SH-SY5Y (cell line): Measurements from ENCODE around the gene HMCN1.

ENCODE experiments used
- GATA2 ChIP-seq: IDR thresholded peaks from 2 replicates; pipeline ENCODE4 v1.6.1; 2011; ENCODE audit warnings: mild to moderate bottlenecking, low read depth, low read length
- GATA3 ChIP-seq: IDR thresholded peaks from 2 replicates; pipeline ENCODE4 v1.6.1; 2011; ENCODE audit warnings: low read depth, mild to moderate bottlenecking, low read length, moderate library complexity

The HMCN1 gene

DNA sequence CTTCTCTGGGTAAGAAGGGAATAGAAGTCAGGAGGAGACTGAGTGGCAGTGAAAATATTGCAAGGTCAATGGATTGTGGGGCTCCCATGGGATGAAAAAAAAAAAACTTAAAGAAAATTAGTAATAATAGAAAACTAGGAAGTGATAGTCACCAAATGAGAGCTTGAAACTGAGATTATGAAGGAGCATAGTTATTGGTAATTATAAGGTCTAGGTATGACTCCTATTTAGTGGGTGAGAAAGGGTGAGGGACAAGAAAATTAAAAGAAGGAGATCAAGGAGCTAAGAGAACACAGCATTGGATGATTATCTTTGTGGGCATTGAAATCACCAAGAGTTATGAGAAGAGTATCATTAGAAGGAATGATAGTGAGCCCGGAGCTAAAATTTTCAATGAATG, 339.5 kb downstream of the HMCN1 start:
- TF ChIP-seq GATA3 (no peak), GATA2 (no peak)

DNA sequence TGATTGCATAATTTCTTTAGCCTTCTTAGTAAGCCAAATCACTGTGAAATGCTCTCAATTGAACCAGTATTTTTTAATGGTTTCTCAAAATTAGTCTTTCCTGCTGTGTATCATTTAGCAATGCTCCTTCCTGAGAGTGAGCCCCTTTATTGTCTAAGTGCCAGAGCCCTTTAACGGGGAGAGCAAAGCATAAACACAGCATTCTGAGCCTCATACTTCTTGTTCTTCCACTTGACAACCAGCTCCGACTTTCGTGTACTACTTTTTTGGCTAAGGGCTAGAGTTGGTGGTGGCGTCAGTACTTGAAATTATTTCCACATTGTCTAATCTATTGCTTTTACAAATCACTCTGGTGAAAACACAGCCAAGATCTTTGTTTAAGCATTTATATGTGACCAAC, 341.8 kb downstream of the HMCN1 start:
- TF ChIP-seq GATA2, result no peak
- TF ChIP-seq GATA3, result no peak

DNA sequence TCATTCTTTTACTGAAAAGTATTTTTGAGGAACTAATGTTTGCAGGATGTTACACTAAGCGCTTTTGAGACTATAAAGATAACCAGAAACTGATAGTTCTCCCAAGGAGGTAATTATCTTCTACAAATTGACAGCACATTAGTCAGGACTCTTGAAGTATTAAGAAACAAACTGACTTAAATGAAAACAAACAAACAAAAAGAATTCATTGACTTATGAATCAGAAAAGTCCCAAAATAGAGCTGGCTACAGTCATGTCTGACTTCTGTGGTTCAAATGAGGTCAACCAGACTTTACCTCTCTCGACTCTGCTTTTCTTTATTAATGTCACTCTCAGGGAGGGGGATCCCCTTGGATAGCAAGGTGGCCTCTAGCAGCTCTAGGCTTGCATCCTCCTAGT, 344.1 kb downstream of the HMCN1 start:
- TF ChIP-seq GATA3 (no peak), GATA2 (no peak)

DNA sequence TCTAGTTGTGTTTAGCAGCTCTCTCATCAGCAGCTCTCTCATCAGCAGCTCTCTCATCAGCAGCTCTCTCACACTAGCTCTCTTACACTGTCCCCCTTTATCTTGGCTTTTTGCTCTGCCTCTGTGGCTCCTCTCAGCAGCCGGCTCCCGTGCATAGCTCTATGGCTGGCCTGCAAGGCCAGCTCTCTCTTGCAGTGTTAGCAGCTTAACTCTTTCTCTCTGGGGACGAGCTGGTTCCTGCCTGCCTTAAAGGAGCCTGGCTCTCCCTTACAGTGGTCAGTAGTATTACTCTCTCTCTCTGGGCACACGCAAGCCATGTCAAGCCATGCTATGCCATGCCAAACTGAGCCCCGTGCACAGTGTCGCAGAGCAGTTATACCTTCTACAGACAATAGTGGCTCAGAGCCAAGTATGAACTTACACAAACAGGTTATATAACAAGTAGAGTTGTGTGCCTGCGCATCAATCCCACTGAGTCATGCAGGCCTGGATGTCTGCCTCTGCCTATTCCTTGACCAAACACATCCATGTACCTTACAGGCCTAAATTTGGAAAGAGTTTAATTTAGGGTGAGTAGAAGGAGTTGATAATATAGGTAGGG, 345.0 kb downstream of the HMCN1 start:
- TF ChIP-seq GATA2 (no peak), GATA3 (no peak)

DNA sequence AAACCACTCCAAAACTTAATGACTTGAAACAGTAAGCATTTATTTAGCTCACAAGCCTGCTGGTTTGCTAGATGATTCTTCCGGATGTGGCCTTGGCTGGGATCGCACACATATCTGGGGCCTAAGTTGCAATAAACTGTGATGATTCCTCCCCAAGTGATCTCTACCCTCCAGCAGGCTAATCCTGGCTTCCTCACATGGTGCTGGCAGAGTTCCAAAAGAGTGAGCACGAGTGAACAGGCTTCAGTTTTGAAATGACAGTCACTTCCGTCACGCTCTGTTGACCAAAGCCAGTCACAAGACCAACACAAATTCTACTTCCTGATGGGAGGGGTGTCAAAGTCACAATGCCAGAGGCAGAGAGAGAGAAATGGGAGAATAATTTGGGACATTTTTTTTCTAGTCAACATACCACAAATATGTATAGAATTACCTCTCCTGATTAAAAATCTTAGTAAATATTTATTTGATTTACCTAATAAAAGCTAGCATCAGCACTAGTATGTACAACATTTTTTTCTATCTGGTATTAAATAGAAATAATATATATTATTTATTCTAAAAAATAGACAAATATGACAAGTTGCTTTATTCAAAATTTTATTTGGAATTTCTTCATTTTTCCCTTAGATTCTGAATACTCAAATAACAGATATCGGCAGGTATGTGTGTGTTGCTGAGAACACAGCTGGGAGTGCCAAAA, 348.2 kb downstream of the HMCN1 start:
- TF ChIP-seq GATA2, result no peak

DNA sequence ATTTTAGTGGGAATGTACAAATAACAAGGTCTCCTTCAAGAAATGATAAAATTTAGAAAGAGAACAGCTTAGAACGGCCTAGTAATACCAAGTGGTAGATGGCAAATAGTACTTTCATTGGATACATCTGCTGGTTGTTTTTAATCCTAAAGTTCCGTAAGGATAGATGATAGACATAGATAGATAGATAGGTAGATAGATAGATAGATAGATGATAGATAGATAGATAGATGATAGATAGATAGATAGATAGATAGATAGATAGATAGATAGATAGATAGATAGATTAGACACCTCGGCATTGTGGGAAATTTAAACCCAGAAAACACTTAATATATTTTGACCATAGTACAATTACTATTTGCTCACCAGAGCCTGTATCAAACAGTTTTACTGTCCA, 352.4 kb downstream of the HMCN1 start:
- TF ChIP-seq GATA3 (no peak), GATA2 (no peak)

DNA sequence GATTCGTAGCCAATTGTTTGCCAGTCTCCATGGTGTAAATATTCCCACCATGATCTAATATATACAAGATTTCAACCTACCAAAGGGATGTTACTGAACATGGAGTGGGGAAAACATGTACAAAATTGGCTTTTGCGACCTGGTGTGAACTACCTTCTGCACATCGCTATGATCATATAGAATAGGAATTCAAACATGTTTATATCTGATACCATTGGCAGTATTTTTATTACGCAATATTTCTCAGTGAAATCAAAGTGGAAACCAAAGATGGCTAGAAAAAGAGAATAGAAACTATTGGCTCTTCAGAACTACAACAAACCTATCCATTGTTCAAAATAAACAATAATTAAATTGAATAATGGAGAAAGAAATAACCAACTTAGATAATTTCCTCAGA, 355.7 kb downstream of the HMCN1 start:
- TF ChIP-seq GATA2 (no peak), GATA3 (no peak)

DNA sequence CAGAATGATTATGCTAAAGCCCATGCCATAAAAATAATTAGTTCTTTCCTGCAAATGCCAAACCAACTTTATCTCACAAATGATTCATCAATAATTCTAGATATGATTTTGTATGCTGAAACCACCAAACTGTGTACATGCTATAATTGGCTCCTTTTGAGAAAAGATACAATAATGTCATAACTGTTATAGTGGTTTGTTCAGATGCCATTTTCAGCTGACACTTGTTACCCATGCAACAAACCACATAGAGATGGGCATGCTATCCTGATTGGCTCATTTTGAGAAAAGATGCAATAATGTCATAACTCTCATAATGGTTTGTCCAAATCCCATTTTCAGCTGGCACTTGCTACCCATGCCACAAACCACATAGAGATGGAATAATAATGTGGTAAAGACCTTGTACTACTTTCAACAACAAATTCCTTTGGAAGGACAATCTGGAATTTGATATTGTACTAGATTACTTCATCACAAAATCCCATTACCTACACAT, 357.1 kb downstream of the HMCN1 start:
- TF ChIP-seq GATA2, result no peak
- no peak for TF ChIP-seq GATA3

DNA sequence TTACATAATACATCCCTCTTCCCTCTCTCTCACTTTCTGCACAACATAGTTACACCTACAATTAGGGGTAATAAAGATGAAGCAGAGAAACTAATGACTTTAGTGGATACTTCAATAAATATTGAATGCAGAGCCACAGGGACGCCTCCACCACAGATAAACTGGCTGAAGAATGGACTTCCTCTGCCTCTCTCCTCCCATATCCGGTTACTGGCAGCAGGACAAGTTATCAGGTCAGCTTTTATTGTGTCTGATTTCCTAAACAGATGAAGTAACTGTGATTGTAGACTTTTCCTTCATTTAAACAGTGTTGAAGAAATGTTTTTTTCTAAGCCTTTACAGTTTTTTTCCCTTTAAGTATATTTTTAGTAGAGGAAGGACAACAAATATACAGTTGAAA, 359.2 kb downstream of the HMCN1 start:
- no peak for TF ChIP-seq GATA3
- TF ChIP-seq GATA2, result no peak

DNA sequence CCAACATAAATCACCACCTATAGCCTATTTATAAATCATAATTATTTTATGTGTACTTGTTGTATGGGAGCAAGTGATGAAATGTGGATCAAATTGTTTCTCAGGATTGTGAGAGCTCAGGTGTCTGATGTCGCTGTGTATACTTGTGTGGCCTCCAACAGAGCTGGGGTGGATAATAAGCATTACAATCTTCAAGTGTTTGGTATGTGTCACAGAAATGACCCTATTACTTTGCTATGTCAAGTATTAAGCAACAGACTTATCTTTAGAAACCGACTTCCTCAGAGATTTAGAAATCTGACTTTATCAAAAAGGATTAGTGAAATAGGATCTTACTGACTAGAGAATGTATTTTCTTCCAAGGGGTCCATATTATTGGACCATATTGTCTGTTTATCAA, 360.0 kb downstream of the HMCN1 start:
- TF ChIP-seq GATA2, result no peak
- no peak for TF ChIP-seq GATA3

DNA sequence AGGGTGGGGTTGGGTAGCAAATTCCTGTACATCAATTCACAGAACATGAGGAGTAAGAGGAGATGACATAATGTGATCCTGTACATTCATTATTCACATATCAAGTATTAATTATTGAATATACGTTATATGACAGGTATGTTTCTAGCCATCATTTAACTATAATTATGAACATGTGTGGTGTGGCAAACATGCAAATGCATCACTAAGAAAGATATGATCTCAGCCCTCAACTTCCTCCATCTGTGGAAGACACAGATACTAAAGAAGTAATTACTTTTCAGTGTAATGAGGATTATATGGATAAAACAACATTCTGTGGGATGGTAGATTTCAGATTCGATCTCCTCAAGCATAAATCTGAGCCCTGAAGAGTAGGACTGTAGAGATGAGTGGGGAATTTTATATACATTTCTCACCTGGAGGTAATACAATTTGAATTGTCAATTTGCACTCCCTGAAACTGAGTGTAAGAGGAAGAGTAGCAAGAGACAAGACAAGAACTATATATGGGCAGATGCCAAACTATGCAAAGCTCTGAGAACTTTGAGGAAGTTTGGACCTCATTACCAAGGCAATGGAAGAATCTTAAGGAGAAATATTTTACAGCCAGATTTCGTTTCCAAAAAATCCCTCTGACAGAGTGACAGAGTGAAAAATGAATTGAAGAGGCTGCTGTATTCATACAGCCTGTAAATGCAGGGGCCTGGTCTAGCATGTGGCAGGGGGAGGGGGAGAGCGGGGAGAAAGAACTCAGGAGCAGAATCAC, 365.3 kb downstream of the HMCN1 start:
- TF ChIP-seq GATA3, result no peak
- no peak for TF ChIP-seq GATA2

DNA sequence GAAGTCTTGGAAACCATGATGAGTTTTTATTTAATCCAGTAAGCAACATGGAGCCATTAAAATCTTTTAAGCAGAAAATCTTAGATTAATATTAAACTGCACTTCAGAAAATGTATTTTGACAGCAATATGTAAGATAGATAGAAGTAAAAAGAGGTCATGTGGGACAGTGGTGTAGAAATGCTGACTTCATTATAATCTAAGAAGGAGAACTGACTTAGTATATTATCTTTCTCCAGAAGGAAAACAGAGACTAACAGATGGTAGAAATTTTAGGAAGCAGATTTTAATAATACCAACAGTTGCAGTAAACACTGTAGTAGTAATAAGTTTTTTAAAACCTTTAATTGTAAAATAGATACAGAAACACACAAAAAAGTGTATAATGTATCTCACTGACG, 367.9 kb downstream of the HMCN1 start:
- TF ChIP-seq GATA3, result no peak
- TF ChIP-seq GATA2, result no peak

DNA sequence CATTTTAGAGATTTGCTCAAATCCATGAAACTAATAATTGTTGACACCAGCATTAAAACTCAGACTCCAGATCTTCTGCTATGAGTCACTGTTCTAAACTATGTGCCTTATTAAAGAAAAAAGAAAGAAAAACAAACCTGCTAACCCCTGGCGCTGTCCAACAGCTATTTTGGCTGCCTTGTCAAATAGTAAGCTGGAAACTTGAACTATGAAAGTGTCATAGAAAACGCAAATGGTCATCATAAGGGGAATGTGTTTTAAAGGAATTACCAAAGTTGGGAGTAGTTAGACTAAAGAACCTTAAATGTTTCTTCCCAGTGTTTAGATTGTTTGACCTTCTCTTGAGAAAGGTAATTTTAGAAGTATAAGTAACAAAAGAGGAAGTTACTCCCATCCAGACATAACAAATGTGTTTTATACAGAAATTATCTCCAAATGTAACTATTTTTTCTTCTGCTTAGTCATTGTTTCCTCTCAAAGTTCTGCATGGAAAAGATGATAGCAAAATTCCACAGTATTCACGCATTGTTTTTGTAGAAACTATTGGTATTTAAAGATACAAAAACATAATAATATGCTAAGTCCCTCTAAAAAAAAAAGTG, 368.5 kb downstream of the HMCN1 start:
- TF ChIP-seq GATA2 (no peak), GATA3 (no peak)

DNA sequence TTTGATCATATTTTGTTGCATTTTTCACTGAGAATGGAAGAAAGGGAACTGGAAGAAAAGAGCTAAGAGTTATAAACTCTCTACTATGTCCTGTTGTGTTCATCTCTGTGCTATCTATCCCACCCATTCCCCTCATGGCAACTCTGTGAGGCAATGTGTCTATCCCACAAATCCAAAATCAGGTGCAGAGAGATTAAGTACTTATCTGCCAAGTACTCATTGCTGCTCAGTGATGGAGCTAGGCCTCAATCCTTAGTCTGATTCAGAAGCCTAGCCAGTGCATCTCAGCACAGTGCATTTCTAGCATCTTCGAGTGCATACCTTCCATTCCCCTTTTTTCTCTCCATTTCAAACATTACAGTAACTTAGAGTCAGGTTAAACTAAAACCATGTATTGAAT, 370.3 kb downstream of the HMCN1 start:
- TF ChIP-seq GATA2 (no peak), GATA3 (no peak)

DNA sequence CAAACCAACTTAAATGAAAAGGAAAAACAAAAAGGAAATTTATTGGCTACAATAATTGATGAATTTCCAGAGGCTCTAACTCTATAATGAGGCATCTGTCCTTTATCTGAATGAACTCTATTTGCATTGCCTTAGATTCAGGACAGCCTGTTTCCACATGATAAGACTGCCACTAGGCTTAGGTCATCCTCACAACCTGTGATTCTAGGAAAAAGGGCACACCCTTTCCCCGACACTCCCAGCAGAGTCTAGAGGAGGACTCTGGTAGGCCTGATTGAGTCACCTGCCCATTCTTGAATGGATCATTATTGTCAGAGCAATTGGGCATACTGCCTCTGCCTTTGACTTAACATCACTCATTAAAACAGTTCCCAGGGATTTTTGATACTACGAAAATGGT, 378.1 kb downstream of the HMCN1 start:
- no peak for TF ChIP-seq GATA2
- no peak for TF ChIP-seq GATA3

DNA sequence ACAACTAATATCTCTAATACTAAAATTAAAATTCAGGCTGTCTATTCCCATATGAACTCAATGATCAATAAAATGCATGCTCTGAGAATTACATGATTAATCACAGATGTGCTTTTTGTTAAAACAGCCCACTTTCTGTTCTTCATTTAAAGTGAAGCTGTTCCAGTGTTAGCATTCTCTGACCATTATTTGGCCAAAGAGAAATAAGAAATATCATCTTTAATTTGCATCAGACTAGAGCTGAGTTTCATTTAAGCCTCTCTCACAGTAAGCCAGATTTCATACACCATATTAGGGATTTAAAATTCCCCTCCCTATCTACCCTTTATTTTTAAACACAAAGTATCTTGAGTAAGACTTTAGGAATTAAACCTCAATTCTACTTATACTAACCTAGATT, 379.3 kb downstream of the HMCN1 start:
- TF ChIP-seq GATA3 (no peak), GATA2 (no peak)
